ENCODE results near the gene CUX1. TPM values are rescaled to one million over a fixed set of nuclear protein-coding genes. Genes with fewer than 3 reads are reported as not detected.
"Not testable (repeated sequence)": the region's sequence is repeated elsewhere in the genome, so short reads cannot be mapped to it uniquely, and the experiment has no call there.

Gene CUX1
- total RNA-seq, 1 donor from 2014 or later, result 50.6 TPM

GRCh38 chr7:102321351-102322201, 504.1 kb downstream of the CUX1 start:
- H3K4me3 ChIP-seq (ENCODE audit: insufficient read depth, low read depth, low read length), result no peak overlapping the region
- TF ChIP-seq EZH2 (IDR thresholded peaks at IDR 0.05; ENCODE audit: insufficient read depth, low read length) (no peak), CTCF (IDR thresholded peaks at IDR 0.05; ENCODE audit: insufficient read depth, low read depth, low read length) (no peak)
- H3K27ac Mint-ChIP-seq (ENCODE audit: unreplicated experiment), result no peak overlapping the region
- peaks cover 3% of the 10 kb centered on the region for H3K36me3 Mint-ChIP-seq (ENCODE audit: low read depth, unreplicated experiment)
- H3K9me3 Mint-ChIP-seq (ENCODE audit: unreplicated experiment), result no peaks in the 10 kb centered on the region
- H2AFZ ChIP-seq (ENCODE audit: low read depth, low read length), result no peak overlapping the region
- H3K9me3 ChIP-seq (ENCODE audit: insufficient read depth, low read depth, low read length), result no peaks in the 10 kb centered on the region
- H3K4me2 ChIP-seq (ENCODE audit: low read length), result no peak overlapping the region
- H3K27me3 ChIP-seq (ENCODE audit: insufficient read depth, low read length), result no peaks in the 10 kb centered on the region
- no peaks in the 10 kb centered on the region for H3K79me2 ChIP-seq (ENCODE audit: insufficient read depth, low read length)
- peaks cover 13% of the 10 kb centered on the region for H3K27me3 Mint-ChIP-seq (ENCODE audit: low read depth, unreplicated experiment)
- DNase-seq (ENCODE audit: low read depth) (no peak), FAIRE-seq (no peak)
- no peak overlapping the region for H3K27ac ChIP-seq (ENCODE audit: low read depth, low read length)
- no peaks in the 10 kb centered on the region for H4K20me1 ChIP-seq (ENCODE audit: insufficient read depth, low read length)
- no peak overlapping the region for H3K9ac ChIP-seq (ENCODE audit: low read length)
- no peak overlapping the region for H3K4me3 Mint-ChIP-seq (ENCODE audit: unreplicated experiment)
- H3K4me1 Mint-ChIP-seq (ENCODE audit: low read depth, unreplicated experiment), result no peaks in the 10 kb centered on the region
- H3K4me1 ChIP-seq (ENCODE audit: insufficient read depth, low read length), result no peaks in the 10 kb centered on the region
- no peaks in the 10 kb centered on the region for H3K36me3 ChIP-seq (ENCODE audit: insufficient read depth, low read length)

DNA sequence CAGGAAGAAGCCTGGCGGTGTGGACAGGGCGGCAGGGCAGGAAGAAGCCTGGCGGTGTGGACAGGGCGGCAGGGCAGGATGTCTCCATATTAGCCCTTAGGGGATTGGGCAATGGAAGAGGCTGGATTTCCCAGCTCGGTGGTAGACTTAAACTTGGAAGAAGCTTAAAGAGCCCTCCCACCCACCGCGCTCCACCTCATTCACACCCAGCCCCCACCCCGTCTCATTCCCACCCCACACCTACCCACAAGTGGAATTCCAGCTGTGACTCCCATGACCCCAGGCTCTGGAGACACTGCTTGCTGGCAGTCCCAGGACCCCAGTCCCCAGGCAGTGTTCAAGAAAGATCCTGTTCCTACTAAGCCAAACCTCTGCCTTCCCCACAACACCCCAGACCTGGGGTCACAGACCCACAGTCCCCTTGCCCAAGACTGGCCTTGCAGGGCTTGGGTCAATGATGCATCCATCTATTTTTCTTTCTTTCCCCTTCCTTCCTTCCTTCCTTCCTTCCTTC, 504.8 kb downstream of the CUX1 start:
- no peak overlapping the region for H3K27ac ChIP-seq (ENCODE audit: low read depth, low read length)
- no peaks in the 10 kb centered on the region for H4K20me1 ChIP-seq (ENCODE audit: insufficient read depth, low read length)
- no peak overlapping the region for H3K9ac ChIP-seq (ENCODE audit: low read length)
- no peaks in the 10 kb centered on the region for H3K36me3 ChIP-seq (ENCODE audit: insufficient read depth, low read length)
- H3K79me2 ChIP-seq (ENCODE audit: insufficient read depth, low read length), result no peaks in the 10 kb centered on the region
- Mint-ChIP-seq H3K4me3 (ENCODE audit: unreplicated experiment) (no peak overlapping the region), H3K4me1 (ENCODE audit: low read depth, unreplicated experiment) (no peaks in the 10 kb centered on the region), H3K27ac (ENCODE audit: unreplicated experiment) (no peak overlapping the region), H3K36me3 (ENCODE audit: low read depth, unreplicated experiment) (no peaks in the 10 kb centered on the region), H3K27me3 (ENCODE audit: low read depth, unreplicated experiment) (peaks cover 16% of the 10 kb centered on the region), H3K9me3 (ENCODE audit: unreplicated experiment) (no peaks in the 10 kb centered on the region)
- no peak overlapping the region for H3K4me2 ChIP-seq (ENCODE audit: low read length)
- TF ChIP-seq EZH2 (IDR thresholded peaks at IDR 0.05; ENCODE audit: insufficient read depth, low read length), result no peak
- no peak for TF ChIP-seq CTCF (IDR thresholded peaks at IDR 0.05; ENCODE audit: insufficient read depth, low read depth, low read length)
- H3K4me3 ChIP-seq (ENCODE audit: insufficient read depth, low read depth, low read length), result no peak overlapping the region
- H3K27me3 ChIP-seq (ENCODE audit: insufficient read depth, low read length), result peaks cover 6% of the 10 kb centered on the region
- no peak for DNase-seq (ENCODE audit: low read depth)
- no peaks in the 10 kb centered on the region for H3K4me1 ChIP-seq (ENCODE audit: insufficient read depth, low read length)
- no peak overlapping the region for H2AFZ ChIP-seq (ENCODE audit: low read depth, low read length)
- H3K9me3 ChIP-seq (ENCODE audit: insufficient read depth, low read depth, low read length), result no peaks in the 10 kb centered on the region
- FAIRE-seq, result no peak

- no peaks in the 10 kb centered on the region for H3K4me1 ChIP-seq (ENCODE audit: insufficient read depth, low read length)
- no peak overlapping the region for H3K27ac Mint-ChIP-seq (ENCODE audit: unreplicated experiment)
- H3K79me2 ChIP-seq (ENCODE audit: insufficient read depth, low read length), result no peaks in the 10 kb centered on the region
- no peak for FAIRE-seq
- DNase-seq (ENCODE audit: low read depth), result no peak
- H3K4me3 ChIP-seq (ENCODE audit: insufficient read depth, low read depth, low read length), result no peak overlapping the region
- TF ChIP-seq EZH2 (IDR thresholded peaks at IDR 0.05; ENCODE audit: insufficient read depth, low read length) (no peak), CTCF (IDR thresholded peaks at IDR 0.05; ENCODE audit: insufficient read depth, low read depth, low read length) (no peak)
- H3K4me3 Mint-ChIP-seq (ENCODE audit: unreplicated experiment), result no peak overlapping the region
- H3K9me3 ChIP-seq (ENCODE audit: insufficient read depth, low read depth, low read length), result no peaks in the 10 kb centered on the region
- H3K36me3 Mint-ChIP-seq (ENCODE audit: low read depth, unreplicated experiment), result no peaks in the 10 kb centered on the region
- H3K36me3 ChIP-seq (ENCODE audit: insufficient read depth, low read length), result no peaks in the 10 kb centered on the region
- H3K9me3 Mint-ChIP-seq (ENCODE audit: unreplicated experiment), result no peaks in the 10 kb centered on the region
- H2AFZ ChIP-seq (ENCODE audit: low read depth, low read length), result no peak overlapping the region
- no peak overlapping the region for H3K4me2 ChIP-seq (ENCODE audit: low read length)
- no peak overlapping the region for H3K27ac ChIP-seq (ENCODE audit: low read depth, low read length)
- H3K27me3 ChIP-seq (ENCODE audit: insufficient read depth, low read length), result peaks cover 9% of the 10 kb centered on the region
- no peak overlapping the region for H3K9ac ChIP-seq (ENCODE audit: low read length)
- H3K27me3 Mint-ChIP-seq (ENCODE audit: low read depth, unreplicated experiment), result peaks cover 22% of the 10 kb centered on the region
- no peaks in the 10 kb centered on the region for H3K4me1 Mint-ChIP-seq (ENCODE audit: low read depth, unreplicated experiment)
- no peaks in the 10 kb centered on the region for H4K20me1 ChIP-seq (ENCODE audit: insufficient read depth, low read length)
Measured at GRCh38 chr7:102323914-102324195, 506.4 kb downstream of the CUX1 start.

DNA sequence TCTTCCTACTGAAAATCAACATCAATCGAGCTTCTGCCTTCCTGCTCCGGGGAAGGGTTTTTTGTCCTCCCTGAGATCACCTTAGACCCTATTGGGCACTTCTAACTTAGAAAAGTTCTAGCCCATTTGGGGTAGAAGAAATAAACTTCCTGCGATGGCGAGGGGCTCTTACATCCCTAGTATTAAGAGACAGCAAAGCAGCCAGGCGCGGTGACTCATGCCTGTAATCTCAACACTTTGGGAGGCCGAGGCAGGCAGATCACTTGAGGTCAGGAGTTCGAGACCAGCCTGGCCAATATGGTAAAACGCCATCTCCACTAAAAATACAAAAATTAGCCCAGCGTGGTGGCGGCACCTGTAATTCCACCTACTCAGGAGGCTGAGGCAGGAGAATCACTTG, 507.7 kb downstream of the CUX1 start:
- DNase-seq (ENCODE audit: low read depth); H3K9me3 Mint-ChIP-seq (ENCODE audit: unreplicated experiment); FAIRE-seq: not testable (repeated sequence)

More for the DNA sequence above, 507.7 kb downstream of the CUX1 start:
- H3K9me3 ChIP-seq (ENCODE audit: insufficient read depth, low read depth, low read length); H3K4me3 Mint-ChIP-seq (ENCODE audit: unreplicated experiment); H3K9ac ChIP-seq (ENCODE audit: low read length); H3K27ac Mint-ChIP-seq (ENCODE audit: unreplicated experiment); H3K27me3 ChIP-seq (ENCODE audit: insufficient read depth, low read length); H2AFZ ChIP-seq (ENCODE audit: low read depth, low read length); H3K4me2 ChIP-seq (ENCODE audit: low read length); H3K79me2 ChIP-seq (ENCODE audit: insufficient read depth, low read length); H3K36me3 Mint-ChIP-seq (ENCODE audit: low read depth, unreplicated experiment); H3K4me1 ChIP-seq (ENCODE audit: insufficient read depth, low read length); H3K27ac ChIP-seq (ENCODE audit: low read depth, low read length); H3K4me3 ChIP-seq (ENCODE audit: insufficient read depth, low read depth, low read length); H4K20me1 ChIP-seq (ENCODE audit: insufficient read depth, low read length); H3K4me1 Mint-ChIP-seq (ENCODE audit: low read depth, unreplicated experiment); H3K36me3 ChIP-seq (ENCODE audit: insufficient read depth, low read length): not testable (repeated sequence)
- peaks cover 21% of the 10 kb centered on the region for H3K27me3 Mint-ChIP-seq (ENCODE audit: low read depth, unreplicated experiment)

Measured in astrocyte (in vitro differentiated cells and primary cell).